ENCODE data around the gene AK9.
A peak's percentile ranks its signal among the peaks of the same experiment; 100 is the strongest.

The AK9 gene

GRCh38 chr6:109454496-109455436, 236.2 kb downstream of the AK9 start:
- DNase-seq, result no peak

DNA sequence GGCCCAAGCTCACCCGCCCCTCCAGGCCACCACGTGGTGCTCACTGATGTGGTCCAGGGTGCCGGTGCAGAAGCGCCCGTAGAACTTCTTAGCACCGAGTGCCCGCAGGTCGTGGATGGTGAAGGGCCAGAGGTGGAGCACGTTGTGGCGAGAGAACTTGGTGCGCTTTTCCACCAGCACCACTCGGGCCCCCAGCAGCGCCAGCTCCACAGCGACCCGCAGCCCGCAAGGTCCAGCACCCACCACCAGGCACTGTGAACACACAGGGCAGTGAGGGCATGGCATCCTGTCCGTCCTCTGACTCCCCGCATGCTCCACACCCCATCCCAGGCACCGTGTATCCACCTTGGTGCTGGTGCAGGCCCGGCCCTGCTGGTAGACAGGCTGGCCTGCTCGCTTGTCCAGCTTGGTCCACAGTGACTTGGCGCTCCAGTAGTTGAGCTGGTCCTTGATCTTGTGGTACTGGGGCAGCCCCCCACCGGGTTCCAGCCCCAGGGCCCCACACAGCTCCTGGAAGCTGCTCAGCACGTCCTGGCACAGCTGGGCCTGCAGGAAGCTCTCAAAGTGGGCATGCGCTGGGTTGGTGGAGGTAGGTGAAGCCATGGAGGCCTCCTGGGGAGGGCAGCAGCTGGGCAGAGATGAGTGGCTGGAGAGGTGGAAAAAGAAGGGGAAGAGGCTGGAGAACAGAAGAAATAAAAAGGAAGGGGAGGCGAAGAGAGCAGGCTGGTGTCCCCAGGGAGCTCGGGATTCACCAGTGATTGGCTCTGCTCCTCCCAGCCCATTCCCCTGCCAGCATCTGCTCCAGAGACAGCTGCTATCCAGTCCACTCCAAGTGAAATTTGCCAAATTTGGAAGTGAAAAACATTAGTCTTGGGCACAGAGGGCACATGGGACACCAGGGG, 237.2 kb downstream of the AK9 start:
- DNase-seq, result peak; percentile 65

- no peak for DNase-seq
Observed at GRCh38 chr6:109453156-109453555, 237.8 kb downstream of the AK9 start.

GRCh38 chr6:109452181-109452580, 238.8 kb downstream of the AK9 start:
- no peak for DNase-seq

GRCh38 chr6:109451376-109451775, 239.6 kb downstream of the AK9 start:
- no peak for DNase-seq

DNA sequence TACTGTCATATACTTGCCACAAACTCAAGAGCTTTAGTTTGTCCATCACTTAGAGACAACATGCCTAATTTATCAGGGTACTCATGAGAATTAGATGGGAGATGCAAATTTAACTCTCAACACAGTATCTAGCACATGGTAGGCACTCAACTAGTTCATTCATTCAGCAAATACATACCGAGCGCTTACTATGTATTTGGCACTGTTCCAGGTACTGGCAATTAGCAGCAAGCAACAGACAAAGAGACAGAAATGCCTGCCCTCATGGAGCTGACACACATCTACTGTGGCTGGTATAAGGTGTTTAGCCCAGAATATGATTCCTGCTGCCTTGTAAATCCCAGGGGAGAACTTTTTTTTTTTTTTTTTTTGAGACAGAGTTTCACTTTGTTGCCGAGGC, 240.2 kb downstream of the AK9 start:
- DNase-seq, result no peak

DNA sequence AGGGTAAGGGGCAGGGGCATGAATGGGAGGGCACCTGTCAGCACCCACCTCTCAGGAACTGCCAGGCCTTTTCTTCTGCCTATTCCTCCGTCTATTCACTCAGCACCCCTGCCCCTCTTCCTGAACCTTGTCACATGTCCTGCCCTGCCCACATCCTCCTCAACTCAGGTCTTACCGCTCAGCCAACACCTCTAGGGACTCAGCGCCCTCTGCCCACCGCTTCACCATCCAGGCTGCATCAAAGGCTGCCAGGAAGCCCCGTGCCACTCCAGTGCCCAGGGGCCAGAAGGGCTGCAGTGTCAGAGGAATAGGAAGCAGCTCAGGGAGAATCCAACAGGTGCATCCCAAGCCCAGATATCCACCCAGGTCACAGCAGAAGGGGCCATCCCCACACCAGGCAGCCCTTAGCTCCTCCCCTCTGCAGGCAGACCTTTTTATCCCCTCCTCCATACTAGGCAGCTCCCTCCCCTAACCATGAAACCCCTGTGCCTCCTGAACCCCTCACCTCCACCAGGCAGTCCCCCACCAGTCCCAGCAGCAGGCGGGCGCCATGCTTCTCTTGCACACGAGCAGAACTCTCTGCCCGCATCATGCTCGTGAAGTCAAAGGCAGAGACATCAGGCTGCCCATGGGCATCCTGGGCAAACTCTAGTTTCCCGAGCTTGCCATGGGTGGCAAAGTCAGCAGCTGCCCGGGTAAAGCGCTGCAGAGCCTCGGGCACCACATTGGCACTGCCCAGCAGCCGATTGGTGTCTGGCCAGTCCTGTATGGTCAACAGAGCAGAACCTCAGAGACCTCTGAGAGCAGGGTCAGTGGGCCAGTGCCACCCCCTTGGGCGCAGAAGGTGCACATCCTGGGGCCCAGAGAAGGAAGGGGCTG, 241.0 kb downstream of the AK9 start:
- DNase-seq, result no peak

- DNase-seq, result no peak
Observed at GRCh38 chr6:109449064-109449794, 241.8 kb downstream of the AK9 start.

DNA sequence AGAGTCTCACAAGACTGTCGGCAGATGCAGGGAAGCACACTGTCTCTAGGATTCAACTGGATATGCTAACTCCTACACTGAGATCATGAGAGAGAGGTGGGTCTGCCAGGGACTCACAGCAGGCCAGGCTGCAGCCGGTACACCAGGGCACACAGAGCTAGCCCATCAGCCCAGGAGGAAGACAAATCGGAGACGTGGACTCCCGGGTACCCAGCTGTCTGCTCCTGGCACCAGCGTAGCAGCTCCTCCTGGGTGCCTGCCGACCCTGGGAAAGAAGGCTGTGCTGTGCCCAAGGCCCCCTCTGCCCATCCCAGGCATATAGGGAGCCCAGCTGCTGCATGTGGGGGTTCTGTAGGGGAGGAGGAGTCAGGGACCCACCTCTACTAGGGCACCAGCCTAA, 242.4 kb downstream of the AK9 start:
- no peak for DNase-seq

DNA sequence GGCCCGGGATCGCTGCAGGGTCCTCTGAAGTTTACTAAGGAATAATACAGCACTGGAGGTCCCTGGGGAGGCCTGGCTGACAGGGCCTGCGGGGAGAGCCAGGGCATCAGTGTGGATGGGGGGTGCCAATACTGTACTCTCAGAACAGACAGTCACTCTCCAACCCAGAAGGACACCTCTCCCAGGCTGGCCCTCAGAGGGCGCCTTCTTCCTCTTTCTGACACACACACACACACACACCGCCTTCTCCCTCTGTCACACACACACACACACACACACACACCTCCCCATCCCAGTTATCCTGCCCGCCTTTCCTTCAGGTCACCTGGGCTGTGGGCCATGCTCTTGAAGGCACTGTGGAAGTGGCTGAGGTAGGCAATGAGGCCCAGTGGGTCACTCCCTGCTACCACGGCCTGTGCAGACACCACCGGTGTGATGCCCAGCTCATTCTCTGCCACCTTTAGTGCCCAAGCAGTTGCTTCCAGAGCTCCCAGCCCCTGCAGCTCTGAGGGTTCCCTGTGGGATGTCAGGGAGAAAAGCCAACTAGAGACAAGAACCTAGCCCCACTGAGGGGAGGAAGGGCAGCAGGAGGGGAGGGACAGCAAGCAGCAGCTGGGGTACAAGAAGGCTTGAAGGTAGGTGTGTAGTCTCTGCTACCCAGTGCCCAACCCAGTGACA, 243.0 kb downstream of the AK9 start:
- no peak for DNase-seq

- no peak for DNase-seq
Observed at GRCh38 chr6:109447087-109447486, 243.9 kb downstream of the AK9 start.

- DNase-seq, result no peak
Observed at GRCh38 chr6:109446541-109446940, 244.5 kb downstream of the AK9 start.

DNA sequence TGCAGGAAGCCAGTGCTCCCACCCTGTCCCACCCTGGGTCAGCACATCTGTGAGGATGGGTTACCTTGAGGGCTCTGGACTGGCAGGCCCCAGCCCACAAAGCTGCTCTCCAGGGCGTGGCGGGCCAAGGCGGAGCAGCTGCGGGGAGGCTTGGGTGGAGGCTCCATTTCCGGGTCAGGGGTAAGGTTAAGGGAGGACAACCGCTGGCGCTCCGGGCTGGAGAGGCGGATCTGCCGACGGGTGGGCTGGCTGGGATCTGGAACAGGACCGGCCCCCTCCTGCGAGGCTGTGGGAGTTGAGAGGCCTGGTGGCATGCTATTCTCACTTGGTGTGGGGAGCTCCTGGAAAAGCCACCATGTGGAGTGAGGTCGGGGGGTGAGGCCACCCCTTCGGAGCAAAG, 244.9 kb downstream of the AK9 start:
- no peak for DNase-seq

DNA sequence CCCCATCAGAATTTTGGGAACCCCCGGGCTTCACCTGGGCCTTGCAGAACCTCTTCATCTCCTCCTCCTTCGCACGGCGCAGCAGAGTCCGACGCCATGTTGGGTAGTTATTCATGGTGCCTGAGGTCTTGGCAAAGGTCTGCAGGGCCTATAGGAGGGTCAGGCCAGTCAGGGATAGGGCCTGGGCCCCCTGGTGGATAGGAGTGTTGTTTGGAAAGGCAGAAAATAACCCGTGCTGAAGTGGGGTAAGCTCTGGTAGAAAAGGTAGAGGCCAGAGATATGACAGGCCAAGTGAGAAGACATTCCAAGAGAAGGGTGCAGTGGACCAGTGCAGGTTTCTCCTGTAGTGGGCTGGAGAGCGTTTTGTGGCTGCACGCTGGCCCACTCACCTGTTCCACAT, 245.6 kb downstream of the AK9 start:
- no peak for DNase-seq

DNA sequence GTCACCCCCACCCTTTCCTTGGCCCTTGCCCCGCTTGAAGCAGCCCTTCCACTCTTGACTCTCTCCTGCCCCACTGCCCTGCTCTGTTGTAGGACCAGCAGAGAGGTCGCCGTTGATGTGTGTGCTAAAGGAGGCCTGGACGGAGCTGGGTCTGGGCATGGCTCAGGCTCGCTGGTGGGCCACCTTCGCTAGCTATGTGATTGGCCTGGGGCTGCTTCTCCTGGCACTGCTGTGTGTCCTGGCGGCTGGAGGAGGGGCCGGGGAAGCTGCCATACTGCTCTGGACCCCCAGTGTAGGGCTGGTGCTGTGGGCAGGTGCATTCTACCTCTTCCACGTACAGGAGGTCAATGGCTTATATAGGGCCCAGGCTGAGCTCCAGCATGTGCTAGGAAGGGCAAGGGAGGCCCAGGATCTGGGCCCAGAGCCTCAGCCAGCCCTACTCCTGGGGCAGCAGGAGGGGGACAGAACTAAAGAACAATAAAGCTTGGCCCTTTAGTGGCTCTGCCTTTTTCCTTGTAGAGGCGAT, 247.5 kb downstream of the AK9 start:
- no peak for DNase-seq

All from DMS79 (cell line).